ENCODE measurements around the gene FXYD7. TPM values are rescaled to one million over a fixed set of nuclear protein-coding genes. Genes with fewer than 3 reads are reported as not detected.

The FXYD7 gene
- total and polyA plus RNA-seq, 2 donors (not counting 1 experiment from before 2014, with no cell fraction given), result not detected

DNA sequence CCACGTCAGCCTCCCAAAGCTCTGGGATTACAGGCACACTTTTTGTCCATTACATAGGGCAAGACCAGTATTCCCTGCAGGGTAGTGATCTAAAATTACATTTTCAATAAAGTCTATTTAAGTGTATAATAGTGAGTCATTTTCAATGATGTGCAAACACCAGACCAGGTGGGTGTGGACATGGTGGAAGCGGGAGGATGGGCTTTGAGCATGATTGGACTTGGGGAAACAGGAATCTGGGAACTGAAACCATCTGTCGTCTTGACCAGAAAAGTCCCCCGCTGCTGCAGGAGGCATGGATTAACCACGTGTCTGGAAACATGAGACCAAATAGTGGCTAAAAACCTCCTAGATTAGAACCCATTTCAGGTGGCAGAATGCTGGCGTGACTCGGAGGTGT lies 22.6 kb upstream of the FXYD7 start:
- H3K4me2 ChIP-seq (ENCODE audit: extremely low read depth, insufficient read depth, low read length), result no peak overlapping the region

DNA sequence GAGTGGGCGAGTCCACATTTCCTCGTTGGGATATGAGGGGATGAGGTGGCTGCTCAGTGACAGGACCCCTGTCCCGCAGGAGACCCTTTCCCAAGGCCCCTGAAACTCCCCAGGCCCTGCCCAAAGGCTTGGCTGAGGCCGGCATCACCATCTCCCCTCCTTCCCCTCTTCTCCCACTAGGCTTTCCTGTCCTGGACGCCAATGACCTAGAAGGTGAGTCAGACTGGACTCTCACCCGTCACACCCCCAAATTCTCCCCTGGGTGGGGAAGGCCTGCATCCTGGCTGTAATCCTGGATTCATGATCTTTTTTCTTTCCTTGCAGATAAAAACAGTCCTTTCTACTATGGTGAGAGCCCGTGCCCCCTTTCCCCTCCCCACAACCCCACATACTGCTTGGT lies 22.2 kb upstream of the FXYD7 start:
- no peaks in the 10 kb centered on the region for H4K20me1 ChIP-seq (ENCODE audit: control insufficient read depth, extremely low read depth, insufficient read depth, low read length)
- no peak overlapping the region for H3K27ac ChIP-seq (ENCODE audit: insufficient read depth, low read length)
- no peak overlapping the region for H3K9ac ChIP-seq (ENCODE audit: insufficient read depth, low read length)
- no peaks in the 10 kb centered on the region for H3K79me2 ChIP-seq (ENCODE audit: control insufficient read depth, insufficient read depth, low read length)
- no peak overlapping the region for H2AFZ ChIP-seq (ENCODE audit: low read length)
- H3K9me3 ChIP-seq (ENCODE audit: control insufficient read depth, insufficient read depth, low read depth, low read length), result no peaks in the 10 kb centered on the region
- TF ChIP-seq, protein P1, sequence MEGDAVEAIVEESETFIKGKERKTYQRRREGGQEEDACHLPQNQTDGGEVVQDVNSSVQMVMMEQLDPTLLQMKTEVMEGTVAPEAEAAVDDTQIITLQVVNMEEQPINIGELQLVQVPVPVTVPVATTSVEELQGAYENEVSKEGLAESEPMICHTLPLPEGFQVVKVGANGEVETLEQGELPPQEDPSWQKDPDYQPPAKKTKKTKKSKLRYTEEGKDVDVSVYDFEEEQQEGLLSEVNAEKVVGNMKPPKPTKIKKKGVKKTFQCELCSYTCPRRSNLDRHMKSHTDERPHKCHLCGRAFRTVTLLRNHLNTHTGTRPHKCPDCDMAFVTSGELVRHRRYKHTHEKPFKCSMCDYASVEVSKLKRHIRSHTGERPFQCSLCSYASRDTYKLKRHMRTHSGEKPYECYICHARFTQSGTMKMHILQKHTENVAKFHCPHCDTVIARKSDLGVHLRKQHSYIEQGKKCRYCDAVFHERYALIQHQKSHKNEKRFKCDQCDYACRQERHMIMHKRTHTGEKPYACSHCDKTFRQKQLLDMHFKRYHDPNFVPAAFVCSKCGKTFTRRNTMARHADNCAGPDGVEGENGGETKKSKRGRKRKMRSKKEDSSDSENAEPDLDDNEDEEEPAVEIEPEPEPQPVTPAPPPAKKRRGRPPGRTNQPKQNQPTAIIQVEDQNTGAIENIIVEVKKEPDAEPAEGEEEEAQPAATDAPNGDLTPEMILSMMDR (conservative IDR thresholded peaks at IDR 0.05 in 1 of 2, IDR thresholded peaks at IDR 0.05 in 1 of 2; ENCODE audit: low read depth in 1 of 2, low read length in 2 of 2), result no peak
- TF ChIP-seq EZH2 (IDR thresholded peaks at IDR 0.05; ENCODE audit: low read length, missing control alignments), result no peak
- H3K27me3 ChIP-seq (ENCODE audit: control insufficient read depth, insufficient read depth, low read length), result no peaks in the 10 kb centered on the region
- peaks cover 13% of the 10 kb centered on the region for H3K4me1 ChIP-seq (ENCODE audit: control insufficient read depth, extremely low read depth, insufficient read depth, low read length)
- DNase-seq (ENCODE audit: low read depth in 2 of 2), result no peak
- H3K4me3 ChIP-seq (replicated peaks in 1 of 4; ENCODE audit: control extremely low read depth in 1 of 4, insufficient read depth in 1 of 4, low read depth in 3 of 4, low read length in 4 of 4), result no peak overlapping the region
- no peaks in the 10 kb centered on the region for H3K36me3 ChIP-seq (ENCODE audit: control insufficient read depth, insufficient read depth, low read length)
- no peak overlapping the region for H3K4me2 ChIP-seq (ENCODE audit: extremely low read depth, insufficient read depth, low read length)

More for the DNA sequence above, 22.6 kb upstream of the FXYD7 start:
- Histone ChIP-seq H4K20me1 (ENCODE audit: control insufficient read depth, extremely low read depth, insufficient read depth, low read length) (no peaks in the 10 kb centered on the region), H3K4me3 (replicated peaks in 1 of 4; ENCODE audit: control extremely low read depth in 1 of 4, insufficient read depth in 1 of 4, low read depth in 3 of 4, low read length in 4 of 4) (no peak overlapping the region), H3K9ac (ENCODE audit: insufficient read depth, low read length) (no peak overlapping the region), H3K4me1 (ENCODE audit: control insufficient read depth, extremely low read depth, insufficient read depth, low read length) (peaks cover 13% of the 10 kb centered on the region), H3K36me3 (ENCODE audit: control insufficient read depth, insufficient read depth, low read length) (no peaks in the 10 kb centered on the region), H2AFZ (ENCODE audit: low read length) (no peak overlapping the region), H3K79me2 (ENCODE audit: control insufficient read depth, insufficient read depth, low read length) (no peaks in the 10 kb centered on the region), H3K9me3 (ENCODE audit: control insufficient read depth, insufficient read depth, low read depth, low read length) (no peaks in the 10 kb centered on the region), H3K27ac (ENCODE audit: insufficient read depth, low read length) (no peak overlapping the region), H3K27me3 (ENCODE audit: control insufficient read depth, insufficient read depth, low read length) (no peaks in the 10 kb centered on the region)
- peak; percentile 38 to 58 for DNase-seq (ENCODE audit: low read depth in 2 of 2)
- TF ChIP-seq, protein P1 (conservative IDR thresholded peaks at IDR 0.05 in 1 of 2, IDR thresholded peaks at IDR 0.05 in 1 of 2; ENCODE audit: low read depth in 1 of 2, low read length in 2 of 2), result no peak
- no peak for TF ChIP-seq EZH2 (IDR thresholded peaks at IDR 0.05; ENCODE audit: low read length, missing control alignments)

DNA sequence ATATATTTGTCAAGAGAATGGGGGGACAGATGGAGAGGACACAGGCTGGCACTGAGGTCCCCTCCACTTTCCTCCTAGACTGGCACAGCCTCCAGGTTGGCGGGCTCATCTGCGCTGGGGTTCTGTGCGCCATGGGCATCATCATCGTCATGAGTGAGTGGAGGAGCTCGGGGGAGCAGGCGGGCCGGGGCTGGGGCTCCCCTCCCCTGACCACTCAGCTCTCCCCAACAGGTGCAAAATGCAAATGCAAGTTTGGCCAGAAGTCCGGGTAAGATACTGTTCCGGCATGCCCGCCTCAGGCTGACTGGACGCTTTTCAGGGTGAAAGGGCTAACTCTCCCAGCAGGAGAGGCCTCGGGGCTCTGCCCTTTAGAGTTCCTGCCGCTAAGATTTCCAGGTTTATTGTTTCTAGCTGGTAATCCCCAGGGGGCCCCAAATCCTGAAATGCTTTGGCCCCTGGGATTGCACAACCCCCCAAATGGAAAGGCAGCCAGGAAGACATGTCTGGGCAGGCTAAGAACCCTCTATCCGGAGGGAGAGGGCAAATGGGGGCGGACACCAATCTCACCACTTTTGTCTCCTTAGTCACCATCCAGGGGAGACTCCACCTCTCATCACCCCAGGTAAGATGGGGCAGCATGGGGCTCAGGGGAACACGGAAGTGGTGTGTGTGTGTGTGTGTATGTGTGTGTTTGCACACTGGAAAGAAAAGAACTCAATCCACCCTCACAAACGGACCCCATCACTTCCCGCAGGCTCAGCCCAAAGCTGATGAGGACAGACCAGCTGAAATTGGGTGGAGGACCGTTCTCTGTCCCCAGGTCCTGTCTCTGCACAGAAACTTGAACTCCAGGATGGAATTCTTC lies 20.1 kb upstream of the FXYD7 start:
- Histone ChIP-seq H3K4me1 (ENCODE audit: control insufficient read depth, extremely low read depth, insufficient read depth, low read length) (peaks cover 13% of the 10 kb centered on the region), H3K79me2 (ENCODE audit: control insufficient read depth, insufficient read depth, low read length) (no peaks in the 10 kb centered on the region), H3K4me2 (ENCODE audit: extremely low read depth, insufficient read depth, low read length) (no peak overlapping the region), H3K27ac (ENCODE audit: insufficient read depth, low read length) (no peak overlapping the region), H4K20me1 (ENCODE audit: control insufficient read depth, extremely low read depth, insufficient read depth, low read length) (no peaks in the 10 kb centered on the region), H3K27me3 (ENCODE audit: control insufficient read depth, insufficient read depth, low read length) (peaks cover 3% of the 10 kb centered on the region), H3K4me3 (replicated peaks in 1 of 4; ENCODE audit: control extremely low read depth in 1 of 4, insufficient read depth in 1 of 4, low read depth in 3 of 4, low read length in 4 of 4) (no peak overlapping the region), H2AFZ (ENCODE audit: low read length) (no peak overlapping the region), H3K36me3 (ENCODE audit: control insufficient read depth, insufficient read depth, low read length) (no peaks in the 10 kb centered on the region), H3K9me3 (ENCODE audit: control insufficient read depth, insufficient read depth, low read depth, low read length) (no peaks in the 10 kb centered on the region), H3K9ac (ENCODE audit: insufficient read depth, low read length) (no peak overlapping the region)
- no peak for DNase-seq (ENCODE audit: low read depth in 2 of 2)
- TF ChIP-seq EZH2 (IDR thresholded peaks at IDR 0.05; ENCODE audit: low read length, missing control alignments), result no peak
- TF ChIP-seq, protein P1 (conservative IDR thresholded peaks at IDR 0.05 in 1 of 2, IDR thresholded peaks at IDR 0.05 in 1 of 2; ENCODE audit: low read depth in 1 of 2, low read length in 2 of 2), result no peak

Measured in fibroblast of lung (primary cell).